Cardiac fibroblast (primary cell): ENCODE data around the gene UGT1A7.

Source experiments
- DNase-seq, 2 donors: peaks; one replicate each; pipeline versions ENCODE4 v3.0.0 to v3.0.0-alpha.2; 2010; ENCODE audit warnings: low read depth in 2 of 2
- H3K4me3 ChIP-seq, 2 donors: replicated peaks in 1 of 2; 1 replicate in 1 of 2; 2 replicates in 1 of 2; pipeline ENCODE4 v1.5.1; 2011; ENCODE audit warnings: low read depth in 2 of 2, low read length in 2 of 2, mild to moderate bottlenecking in 2 of 2, moderate library complexity in 1 of 2
- CTCF ChIP-seq: IDR thresholded peaks from one replicate; pipeline ENCODE4 v1.5.1; 2011; ENCODE audit warnings: low read depth, mild to moderate bottlenecking, low read length, inconsistent platforms

UGT1A7 gene

GRCh38 chr2:233671290-233672161 is 10.2 kb upstream of the UGT1A7 start, which contains the start of gene UGT1A9:
Gene UGT1A9 (plus strand): TSS chr2:233671898. CDS start chr2:233671935, 37 bp downstream.
- no peak for DNase-seq
- TF ChIP-seq CTCF = no peak
- no peak within 1 kb of the TSS for H3K4me3 ChIP-seq

- no peak for DNase-seq
- TF ChIP-seq CTCF = no peak
- H3K4me3 ChIP-seq = no peak overlapping the region
Observed at GRCh38 chr2:233672886-233673285, 8.8 kb upstream of the UGT1A7 start.

- no peak overlapping the region for H3K4me3 ChIP-seq
- no peak for TF ChIP-seq CTCF
- DNase-seq = no peak
Observed at GRCh38 chr2:233673896-233674295, 7.8 kb upstream of the UGT1A7 start.

GRCh38 chr2:233674314-233674713 is 7.4 kb upstream of the UGT1A7 start:
- no peak overlapping the region for H3K4me3 ChIP-seq
- TF ChIP-seq CTCF = no peak
- DNase-seq = no peak

GRCh38 chr2:233674995-233675394 is 6.7 kb upstream of the UGT1A7 start:
- DNase-seq = no peak
- H3K4me3 ChIP-seq = no peak overlapping the region
- no peak for TF ChIP-seq CTCF

GRCh38 chr2:233676046-233676445 is 5.7 kb upstream of the UGT1A7 start:
- no peak for TF ChIP-seq CTCF
- DNase-seq = peak in 1 of 2 donors; percentile 8
- H3K4me3 ChIP-seq = no peak overlapping the region
